Measurements from ENCODE around the gene SUGP1. TPM values are rescaled to one million over a fixed set of nuclear protein-coding genes. Genes with fewer than 3 reads are reported as not detected.

The SUGP1 gene, protein sequence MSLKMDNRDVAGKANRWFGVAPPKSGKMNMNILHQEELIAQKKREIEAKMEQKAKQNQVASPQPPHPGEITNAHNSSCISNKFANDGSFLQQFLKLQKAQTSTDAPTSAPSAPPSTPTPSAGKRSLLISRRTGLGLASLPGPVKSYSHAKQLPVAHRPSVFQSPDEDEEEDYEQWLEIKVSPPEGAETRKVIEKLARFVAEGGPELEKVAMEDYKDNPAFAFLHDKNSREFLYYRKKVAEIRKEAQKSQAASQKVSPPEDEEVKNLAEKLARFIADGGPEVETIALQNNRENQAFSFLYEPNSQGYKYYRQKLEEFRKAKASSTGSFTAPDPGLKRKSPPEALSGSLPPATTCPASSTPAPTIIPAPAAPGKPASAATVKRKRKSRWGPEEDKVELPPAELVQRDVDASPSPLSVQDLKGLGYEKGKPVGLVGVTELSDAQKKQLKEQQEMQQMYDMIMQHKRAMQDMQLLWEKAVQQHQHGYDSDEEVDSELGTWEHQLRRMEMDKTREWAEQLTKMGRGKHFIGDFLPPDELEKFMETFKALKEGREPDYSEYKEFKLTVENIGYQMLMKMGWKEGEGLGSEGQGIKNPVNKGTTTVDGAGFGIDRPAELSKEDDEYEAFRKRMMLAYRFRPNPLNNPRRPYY
- 10 to 100 TPM; 16.1 to 40.2 (median 39.0) TPM for total RNA-seq

DNA sequence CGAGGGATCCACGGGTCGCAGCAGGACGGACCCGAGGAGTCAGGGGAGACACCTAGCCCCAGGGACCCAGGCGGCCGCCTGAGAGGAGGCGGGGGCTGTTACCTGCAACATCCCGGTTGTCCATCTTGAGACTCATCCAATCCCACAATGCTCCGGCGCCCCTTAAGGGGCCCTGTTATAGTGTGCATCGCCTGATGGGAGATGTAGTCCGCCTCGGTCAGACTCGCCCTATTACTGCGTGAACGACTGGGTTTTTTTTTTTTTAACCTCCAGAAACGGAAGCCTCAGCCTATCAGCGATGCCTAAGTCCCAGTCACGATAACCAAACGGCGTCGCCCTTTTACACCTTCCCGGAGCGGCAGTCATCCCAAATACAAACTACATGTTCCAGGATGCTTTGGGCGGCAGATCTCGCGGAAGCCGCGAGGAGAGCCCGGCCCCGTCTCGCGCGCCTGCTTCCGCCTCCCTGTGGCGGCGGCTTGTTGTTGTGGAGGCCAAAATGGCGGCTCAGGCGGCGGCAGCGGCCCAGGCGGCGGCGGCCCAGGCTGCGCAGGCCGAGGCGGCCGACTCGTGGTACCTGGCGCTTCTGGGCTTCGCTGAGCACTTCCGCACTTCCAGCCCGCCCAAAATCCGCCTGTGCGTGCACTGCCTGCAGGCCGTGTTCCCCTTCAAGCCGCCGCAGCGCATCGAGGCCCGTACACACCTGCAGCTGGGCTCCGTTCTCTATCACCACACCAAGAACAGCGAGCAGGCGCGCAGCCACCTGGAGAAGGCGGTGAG lies at the start of gene SUGP1, which contains the start of gene MAU2:
TSS of gene SUGP1 (minus strand) at position 149 of the 780 bp plus-strand sequence. CDS start at position 136, 13 bp downstream.
TSS of gene MAU2 (plus strand) at position 469 of the 780 bp plus-strand sequence. CDS start at position 500, 31 bp downstream.
- H3K4me3 ChIP-seq (ENCODE audit: low read depth, poor library complexity, severe bottlenecking): peak within 1 kb of the TSS; percentile 100
- TF ChIP-seq, protein P1, sequence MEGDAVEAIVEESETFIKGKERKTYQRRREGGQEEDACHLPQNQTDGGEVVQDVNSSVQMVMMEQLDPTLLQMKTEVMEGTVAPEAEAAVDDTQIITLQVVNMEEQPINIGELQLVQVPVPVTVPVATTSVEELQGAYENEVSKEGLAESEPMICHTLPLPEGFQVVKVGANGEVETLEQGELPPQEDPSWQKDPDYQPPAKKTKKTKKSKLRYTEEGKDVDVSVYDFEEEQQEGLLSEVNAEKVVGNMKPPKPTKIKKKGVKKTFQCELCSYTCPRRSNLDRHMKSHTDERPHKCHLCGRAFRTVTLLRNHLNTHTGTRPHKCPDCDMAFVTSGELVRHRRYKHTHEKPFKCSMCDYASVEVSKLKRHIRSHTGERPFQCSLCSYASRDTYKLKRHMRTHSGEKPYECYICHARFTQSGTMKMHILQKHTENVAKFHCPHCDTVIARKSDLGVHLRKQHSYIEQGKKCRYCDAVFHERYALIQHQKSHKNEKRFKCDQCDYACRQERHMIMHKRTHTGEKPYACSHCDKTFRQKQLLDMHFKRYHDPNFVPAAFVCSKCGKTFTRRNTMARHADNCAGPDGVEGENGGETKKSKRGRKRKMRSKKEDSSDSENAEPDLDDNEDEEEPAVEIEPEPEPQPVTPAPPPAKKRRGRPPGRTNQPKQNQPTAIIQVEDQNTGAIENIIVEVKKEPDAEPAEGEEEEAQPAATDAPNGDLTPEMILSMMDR (IDR thresholded peaks at IDR 0.05): no peak
- no peak for TF ChIP-seq POLR2A (IDR thresholded peaks at IDR 0.05)
- WGBS, 2 donors: 0% methylated on average over 44 to 64 of the region's 67 CpGs
- DNase-seq (ENCODE audit: low spot score in 2 of 2): peak; percentile 87 to 97
- intact Hi-C loops (cut with DNase I; ENCODE audit: low total_unique reads): no loop called here

DNA sequence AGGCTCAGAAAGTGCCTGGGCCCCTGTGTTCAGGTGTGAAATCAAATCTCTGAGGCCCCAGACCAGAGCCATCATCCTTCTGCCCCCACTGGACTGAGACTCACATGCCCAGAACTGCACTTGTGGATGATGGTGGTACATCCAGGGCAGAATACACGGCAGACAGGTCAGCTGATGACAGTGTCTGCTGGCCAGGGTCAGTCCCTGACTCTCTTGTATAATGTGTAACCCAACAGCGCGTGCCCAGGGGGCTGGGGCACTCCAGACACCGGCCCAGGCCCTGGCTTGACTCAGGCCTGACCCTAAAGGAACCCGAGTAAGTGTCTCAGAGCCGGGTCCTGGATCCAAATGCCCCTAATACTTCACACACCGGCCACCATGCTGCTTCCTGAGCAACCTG lies 47.8 kb upstream of the SUGP1 start:
- intact Hi-C loops (cut with DNase I; ENCODE audit: low total_unique reads): loop anchor here (5.0 kb wide), 1 partner anchor 119 kb away; no protein-coding TSS in a partner anchor
- 81 to 83% methylated on average over 7 of the region's 7 CpGs for WGBS, 2 donors
- TF ChIP-seq POLR2A (IDR thresholded peaks at IDR 0.05): no peak
- TF ChIP-seq, protein P1 (IDR thresholded peaks at IDR 0.05): no peak
- no peak for DNase-seq (ENCODE audit: low spot score in 2 of 2)
- H3K4me3 ChIP-seq (ENCODE audit: low read depth, poor library complexity, severe bottlenecking): no peak overlapping the region

DNA sequence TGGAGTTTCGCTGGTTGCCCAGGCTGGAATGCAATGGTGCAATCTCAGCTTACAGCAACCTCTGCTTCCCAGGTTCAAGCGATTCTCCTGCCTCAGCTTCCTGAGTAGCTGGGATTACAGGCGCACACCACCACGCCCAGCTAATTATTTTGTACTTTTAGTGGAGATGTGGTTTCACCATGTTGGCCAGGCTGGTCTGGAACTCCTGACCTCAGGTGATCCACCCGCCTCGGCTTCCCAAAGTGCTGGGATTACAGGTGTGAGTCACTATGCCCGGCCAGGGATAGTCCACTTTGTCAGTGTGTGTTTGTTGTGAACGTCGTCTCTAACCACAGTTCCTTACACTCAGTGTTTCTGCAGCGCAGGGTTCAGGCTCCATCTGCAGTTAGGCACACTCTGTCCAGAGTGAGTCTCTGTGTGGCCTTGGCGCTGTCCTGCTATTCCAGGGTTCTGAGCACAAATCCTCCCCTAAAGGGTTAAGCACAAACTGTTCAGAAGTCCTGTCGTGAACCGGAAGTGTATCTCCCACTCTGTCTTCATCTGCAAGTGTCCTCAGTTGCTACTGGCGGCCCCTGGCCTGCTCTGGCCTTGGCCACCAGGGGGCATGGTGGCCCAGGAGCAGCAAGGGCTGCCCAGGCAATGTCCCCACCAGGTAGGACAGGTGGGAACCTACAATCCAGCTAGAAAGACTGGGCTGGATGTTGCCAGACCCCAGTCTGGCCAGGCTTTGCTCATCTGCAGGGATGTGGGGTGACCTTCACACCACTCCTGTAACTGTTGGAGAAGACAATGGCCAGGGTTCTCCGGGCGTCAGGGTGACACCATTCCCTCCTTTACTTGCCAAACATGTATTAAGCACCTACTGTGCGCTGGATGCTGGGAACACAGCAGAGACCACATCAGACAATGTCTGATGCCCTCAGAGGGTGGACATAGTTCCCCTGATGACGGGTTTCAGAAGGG lies 46.4 kb upstream of the SUGP1 start:
- TF ChIP-seq, protein P1 (IDR thresholded peaks at IDR 0.05): peak in 1 of 3 donors; percentile 94
- no peak for TF ChIP-seq POLR2A (IDR thresholded peaks at IDR 0.05)
- no peak overlapping the region for H3K4me3 ChIP-seq (ENCODE audit: low read depth, poor library complexity, severe bottlenecking)
- WGBS, 2 donors: 43 to 49% methylated on average over 18 of the region's 18 CpGs
- DNase-seq (ENCODE audit: low spot score in 2 of 2): no peak
- intact Hi-C loops (cut with DNase I; ENCODE audit: low total_unique reads): loop anchor here (5.0 kb wide), 1 partner anchor 121 kb away; no protein-coding TSS in a partner anchor

DNA sequence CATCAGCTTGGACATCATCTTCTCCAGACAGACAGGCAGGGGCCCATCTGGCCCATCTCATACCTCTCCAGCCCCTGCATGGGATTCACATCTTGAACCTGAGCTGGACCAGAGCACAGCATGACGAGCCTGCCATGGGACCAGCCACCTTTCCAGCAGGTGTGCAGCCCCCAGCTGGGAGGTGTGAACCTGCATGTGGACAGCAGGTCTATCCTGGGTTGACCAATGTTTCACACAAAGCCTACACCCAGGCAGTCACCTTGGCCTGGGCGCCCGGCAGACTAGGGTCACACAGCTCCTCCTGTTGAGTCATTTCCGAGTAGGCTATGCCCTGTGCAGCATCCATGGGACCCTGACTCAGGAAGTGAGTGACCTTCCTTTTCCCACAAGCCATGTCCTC lies 41.8 kb upstream of the SUGP1 start:
- no peak overlapping the region for H3K4me3 ChIP-seq (ENCODE audit: low read depth, poor library complexity, severe bottlenecking)
- DNase-seq (ENCODE audit: low spot score in 2 of 2): no peak
- TF ChIP-seq POLR2A (IDR thresholded peaks at IDR 0.05): no peak
- TF ChIP-seq, protein P1 (IDR thresholded peaks at IDR 0.05): no peak
- 98% methylated on average over 4 of the region's 4 CpGs for WGBS, 2 donors
- intact Hi-C loops (cut with DNase I; ENCODE audit: low total_unique reads): no loop called here
